ENCODE measurements around the gene ZFP36L1.

The ZFP36L1 gene

GRCh38 chr14:68784978-68785533, 7.8 kb downstream of the ZFP36L1 start:
- DNase-seq (ENCODE audit: extremely low read depth in 1 of 2, low read depth in 1 of 2) = no peak

GRCh38 chr14:68784226-68784910, 8.5 kb downstream of the ZFP36L1 start:
- DNase-seq (ENCODE audit: extremely low read depth in 1 of 2, low read depth in 1 of 2) = no peak

- DNase-seq (ENCODE audit: extremely low read depth in 1 of 2, low read depth in 1 of 2) = no peak
Measured at GRCh38 chr14:68783408-68784225, 9.2 kb downstream of the ZFP36L1 start.

- DNase-seq (ENCODE audit: extremely low read depth in 1 of 2, low read depth in 1 of 2) = no peak
Measured at GRCh38 chr14:68782091-68782981, 10.5 kb downstream of the ZFP36L1 start.

GRCh38 chr14:68781161-68782021, 11.5 kb downstream of the ZFP36L1 start:
- no peak for DNase-seq (ENCODE audit: extremely low read depth in 1 of 2, low read depth in 1 of 2)

- DNase-seq (ENCODE audit: extremely low read depth in 1 of 2, low read depth in 1 of 2) = no peak
Measured at GRCh38 chr14:68780358-68781160, 12.3 kb downstream of the ZFP36L1 start.

- DNase-seq (ENCODE audit: extremely low read depth in 1 of 2, low read depth in 1 of 2) = no peak
Measured at GRCh38 chr14:68779761-68780323, 13.0 kb downstream of the ZFP36L1 start.

GRCh38 chr14:68777644-68778043, 15.2 kb downstream of the ZFP36L1 start:
- DNase-seq (ENCODE audit: extremely low read depth in 1 of 2, low read depth in 1 of 2) = no peak

GRCh38 chr14:68775614-68776126, 17.2 kb downstream of the ZFP36L1 start:
- no peak for DNase-seq (ENCODE audit: extremely low read depth in 1 of 2, low read depth in 1 of 2)

GRCh38 chr14:68774771-68775613, 17.9 kb downstream of the ZFP36L1 start:
- DNase-seq (ENCODE audit: extremely low read depth in 1 of 2, low read depth in 1 of 2) = no peak

GRCh38 chr14:68772761-68773381, 20.0 kb downstream of the ZFP36L1 start:
- no peak for DNase-seq (ENCODE audit: extremely low read depth in 1 of 2, low read depth in 1 of 2)

- DNase-seq (ENCODE audit: extremely low read depth in 1 of 2, low read depth in 1 of 2) = no peak
Measured at GRCh38 chr14:68771631-68772030, 21.2 kb downstream of the ZFP36L1 start.

GRCh38 chr14:68770553-68771286, 22.1 kb downstream of the ZFP36L1 start:
- no peak for DNase-seq (ENCODE audit: extremely low read depth in 1 of 2, low read depth in 1 of 2)

- no peak for DNase-seq (ENCODE audit: extremely low read depth in 1 of 2, low read depth in 1 of 2)
Measured at GRCh38 chr14:68770051-68770450, 22.8 kb downstream of the ZFP36L1 start.

- DNase-seq (ENCODE audit: extremely low read depth in 1 of 2, low read depth in 1 of 2) = no peak
Measured at GRCh38 chr14:68768316-68768715, 24.6 kb downstream of the ZFP36L1 start.

- no peak for DNase-seq (ENCODE audit: extremely low read depth in 1 of 2, low read depth in 1 of 2)
Measured at GRCh38 chr14:68767248-68767645, 25.6 kb downstream of the ZFP36L1 start.
